ENCODE measurements around the gene SRPK1. TPM values are rescaled to one million over a fixed set of nuclear protein-coding genes. Genes with fewer than 3 reads are reported as not detected.

Gene SRPK1
- total RNA-seq, 3 donors from 2014 or later (not counting 1 experiment from before 2014, with no cell fraction given), result 38.6 to 63.8 (median 43.2) TPM

GRCh38 chr6:35960187-35960586, 39.3 kb upstream of the SRPK1 start:
- Histone ChIP-seq H3K9me3 (ENCODE audit: control insufficient read depth, insufficient read depth, low read length) (no peaks in the 10 kb centered on the region), H3K27me3 (ENCODE audit: control insufficient read depth, insufficient read depth, low read length) (no peaks in the 10 kb centered on the region), H3K4me1 (ENCODE audit: control insufficient read depth, insufficient read depth, low read length) (no peaks in the 10 kb centered on the region), H3K4me3 (ENCODE audit: low read length) (no peak overlapping the region), H3K27ac (ENCODE audit: low read length) (no peak overlapping the region), H3K36me3 (ENCODE audit: control insufficient read depth, insufficient read depth, low read length) (no peaks in the 10 kb centered on the region)
- ATAC-seq, result no peak
- no peak for TF ChIP-seq CTCF (IDR thresholded peaks at IDR 0.05)
- Mint-ChIP-seq H3K27me3 (ENCODE audit: low read depth in 2 of 2) (peaks cover 16 to 20% of the 10 kb centered on the region in 2 donors), H3K27ac (no peak overlapping the region), H3K36me3 (no peaks in the 10 kb centered on the region), H3K4me1 (no peaks in the 10 kb centered on the region), H3K9me3 (no peaks in the 10 kb centered on the region), H3K4me3 (no peak overlapping the region)
- DNase-seq, result no peak
- WGBS (ENCODE audit: insufficient coverage), result 81% methylated on average over 2 of the region's 2 CpGs
- intact Hi-C loops (cut with micrococcal nuclease), result no loop called here

- intact Hi-C loops (cut with micrococcal nuclease), result no loop called here
- H3K9me3 ChIP-seq (ENCODE audit: control insufficient read depth, insufficient read depth, low read length), result no peaks in the 10 kb centered on the region
- no peak for ATAC-seq
- DNase-seq, result peak in 1 of 2 donors; percentile 22
- no peaks in the 10 kb centered on the region for H3K9me3 Mint-ChIP-seq
- no peaks in the 10 kb centered on the region for H3K36me3 Mint-ChIP-seq
- H3K4me1 Mint-ChIP-seq, result no peaks in the 10 kb centered on the region
- no peak for TF ChIP-seq CTCF (IDR thresholded peaks at IDR 0.05)
- H3K27me3 Mint-ChIP-seq (ENCODE audit: low read depth in 2 of 2), result peaks cover 10 to 28% of the 10 kb centered on the region in 2 donors
- no peak overlapping the region for H3K4me3 Mint-ChIP-seq
- 78% methylated on average over 4 of the region's 4 CpGs for WGBS (ENCODE audit: insufficient coverage)
- H3K4me3 ChIP-seq (ENCODE audit: low read length), result no peak overlapping the region
- no peaks in the 10 kb centered on the region for H3K4me1 ChIP-seq (ENCODE audit: control insufficient read depth, insufficient read depth, low read length)
- no peaks in the 10 kb centered on the region for H3K27me3 ChIP-seq (ENCODE audit: control insufficient read depth, insufficient read depth, low read length)
- H3K36me3 ChIP-seq (ENCODE audit: control insufficient read depth, insufficient read depth, low read length), result no peaks in the 10 kb centered on the region
- H3K27ac Mint-ChIP-seq, result no peak overlapping the region
- H3K27ac ChIP-seq (ENCODE audit: low read length), result no peak overlapping the region
Measured at GRCh38 chr6:35955970-35956369, 35.1 kb upstream of the SRPK1 start.

- Histone ChIP-seq H3K4me3 (ENCODE audit: low read length) (no peak overlapping the region), H3K27me3 (ENCODE audit: control insufficient read depth, insufficient read depth, low read length) (no peaks in the 10 kb centered on the region), H3K36me3 (ENCODE audit: control insufficient read depth, insufficient read depth, low read length) (no peaks in the 10 kb centered on the region), H3K27ac (ENCODE audit: low read length) (no peak overlapping the region), H3K9me3 (ENCODE audit: control insufficient read depth, insufficient read depth, low read length) (no peaks in the 10 kb centered on the region), H3K4me1 (ENCODE audit: control insufficient read depth, insufficient read depth, low read length) (no peaks in the 10 kb centered on the region)
- Mint-ChIP-seq H3K36me3 (no peaks in the 10 kb centered on the region), H3K27me3 (ENCODE audit: low read depth in 2 of 2) (peaks cover 10 to 28% of the 10 kb centered on the region in 2 donors), H3K4me3 (no peak overlapping the region), H3K27ac (no peak overlapping the region), H3K9me3 (no peaks in the 10 kb centered on the region), H3K4me1 (no peaks in the 10 kb centered on the region)
- WGBS (ENCODE audit: insufficient coverage), result 90% methylated on average over 5 of the region's 5 CpGs
- TF ChIP-seq CTCF (IDR thresholded peaks at IDR 0.05), result no peak
- ATAC-seq, result no peak
- DNase-seq, result no peak
- intact Hi-C loops (cut with micrococcal nuclease), result no loop called here
Measured at GRCh38 chr6:35955521-35955920, 34.6 kb upstream of the SRPK1 start.

- H3K36me3 Mint-ChIP-seq, result no peaks in the 10 kb centered on the region
- H3K4me3 Mint-ChIP-seq, result no peak overlapping the region
- intact Hi-C loops (cut with micrococcal nuclease), result no loop called here
Measured at GRCh38 chr6:35955071-35955470, 34.2 kb upstream of the SRPK1 start.

More at GRCh38 chr6:35955071-35955470, 34.2 kb upstream of the SRPK1 start:
- DNase-seq (no peak), ATAC-seq (no peak)
- WGBS (ENCODE audit: insufficient coverage), result 91% methylated on average over 4 of the region's 8 CpGs
- Mint-ChIP-seq H3K27me3 (ENCODE audit: low read depth in 2 of 2) (peaks cover 8 to 24% of the 10 kb centered on the region in 2 donors), H3K27ac (no peak overlapping the region), H3K4me1 (no peaks in the 10 kb centered on the region), H3K9me3 (no peaks in the 10 kb centered on the region)
- Histone ChIP-seq H3K9me3 (ENCODE audit: control insufficient read depth, insufficient read depth, low read length) (no peaks in the 10 kb centered on the region), H3K4me1 (ENCODE audit: control insufficient read depth, insufficient read depth, low read length) (no peaks in the 10 kb centered on the region), H3K4me3 (ENCODE audit: low read length) (no peak overlapping the region), H3K36me3 (ENCODE audit: control insufficient read depth, insufficient read depth, low read length) (no peaks in the 10 kb centered on the region), H3K27me3 (ENCODE audit: control insufficient read depth, insufficient read depth, low read length) (no peaks in the 10 kb centered on the region), H3K27ac (ENCODE audit: low read length) (no peak overlapping the region)
- no peak for TF ChIP-seq CTCF (IDR thresholded peaks at IDR 0.05)
